Fibroblast of mammary gland (primary cell): ENCODE results near the gene IFITM5.

Source experiments
- DNase-seq: peaks from one replicate; pipeline ENCODE4 v3.0.0-alpha.2; 2010; ENCODE audit warnings: low read depth
- H3K4me3 ChIP-seq: 2 replicates; pipeline ENCODE4 v1.5.1; 2011; ENCODE audit warnings: low read depth, mild to moderate bottlenecking, low read length, moderate library complexity; ENCODE audit not compliant: control insufficient read depth
- TF ChIP-seq, protein P1 (sequence below): conservative IDR thresholded peaks from 2 replicates; pipeline ENCODE4 v1.5.1; 2011; ENCODE audit warnings: low read depth, low read length, inconsistent platforms; ENCODE audit not compliant: control insufficient read depth, insufficient read depth

IFITM5 gene

DNA sequence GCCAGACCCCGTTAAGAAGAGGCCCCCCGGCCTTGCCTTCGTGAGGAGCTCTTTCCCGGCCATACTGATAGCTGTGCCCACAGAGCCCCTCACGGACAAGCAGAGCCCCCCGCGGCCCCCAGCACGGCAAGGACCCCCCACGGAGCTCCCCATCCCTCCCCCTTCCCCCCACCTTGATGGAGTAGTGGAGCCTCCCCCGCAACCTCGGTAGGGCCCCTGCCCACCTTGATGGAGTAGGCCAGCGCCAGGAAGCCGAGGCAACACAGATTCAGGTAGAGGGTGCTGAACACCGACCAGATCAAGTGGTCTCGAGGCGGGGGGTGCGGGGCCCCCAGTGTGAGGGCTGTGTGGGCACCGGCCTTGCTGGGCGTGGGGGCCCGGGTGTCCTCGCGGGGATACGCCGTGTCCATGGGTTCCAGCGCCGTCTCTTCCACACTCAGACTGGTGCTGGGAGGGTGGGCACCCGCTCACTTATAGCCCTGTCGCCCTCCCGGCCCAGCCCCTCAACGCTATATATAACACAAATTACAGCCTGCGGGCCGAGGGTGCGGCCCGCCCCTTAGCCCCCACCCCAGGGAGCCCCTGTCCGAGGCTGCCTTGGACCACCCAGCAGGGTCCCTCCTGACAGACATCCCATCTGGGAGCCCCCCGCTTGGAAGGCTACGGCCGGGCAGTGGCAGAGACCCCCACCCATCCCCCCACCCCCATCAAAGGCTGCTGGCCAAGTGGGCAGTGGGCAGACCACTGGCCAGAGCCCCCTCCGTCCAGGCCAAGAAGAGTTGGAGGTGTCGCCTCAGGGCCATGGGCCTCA lies at the start of gene IFITM5:
Gene IFITM5, minus strand, starts transcription at position 446 of the 811 bp plus-strand sequence. Its CDS starts 36 bp downstream, at position 410.
- H3K4me3 ChIP-seq = no peak within 1 kb of the TSS
- TF ChIP-seq, protein P1, sequence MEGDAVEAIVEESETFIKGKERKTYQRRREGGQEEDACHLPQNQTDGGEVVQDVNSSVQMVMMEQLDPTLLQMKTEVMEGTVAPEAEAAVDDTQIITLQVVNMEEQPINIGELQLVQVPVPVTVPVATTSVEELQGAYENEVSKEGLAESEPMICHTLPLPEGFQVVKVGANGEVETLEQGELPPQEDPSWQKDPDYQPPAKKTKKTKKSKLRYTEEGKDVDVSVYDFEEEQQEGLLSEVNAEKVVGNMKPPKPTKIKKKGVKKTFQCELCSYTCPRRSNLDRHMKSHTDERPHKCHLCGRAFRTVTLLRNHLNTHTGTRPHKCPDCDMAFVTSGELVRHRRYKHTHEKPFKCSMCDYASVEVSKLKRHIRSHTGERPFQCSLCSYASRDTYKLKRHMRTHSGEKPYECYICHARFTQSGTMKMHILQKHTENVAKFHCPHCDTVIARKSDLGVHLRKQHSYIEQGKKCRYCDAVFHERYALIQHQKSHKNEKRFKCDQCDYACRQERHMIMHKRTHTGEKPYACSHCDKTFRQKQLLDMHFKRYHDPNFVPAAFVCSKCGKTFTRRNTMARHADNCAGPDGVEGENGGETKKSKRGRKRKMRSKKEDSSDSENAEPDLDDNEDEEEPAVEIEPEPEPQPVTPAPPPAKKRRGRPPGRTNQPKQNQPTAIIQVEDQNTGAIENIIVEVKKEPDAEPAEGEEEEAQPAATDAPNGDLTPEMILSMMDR = no peak
- DNase-seq = no peak

GRCh38 chr11:346529-346928 lies 47.2 kb upstream of the IFITM5 start:
- DNase-seq = no peak
- TF ChIP-seq, protein P1 = no peak
- H3K4me3 ChIP-seq = no peak overlapping the region

DNA sequence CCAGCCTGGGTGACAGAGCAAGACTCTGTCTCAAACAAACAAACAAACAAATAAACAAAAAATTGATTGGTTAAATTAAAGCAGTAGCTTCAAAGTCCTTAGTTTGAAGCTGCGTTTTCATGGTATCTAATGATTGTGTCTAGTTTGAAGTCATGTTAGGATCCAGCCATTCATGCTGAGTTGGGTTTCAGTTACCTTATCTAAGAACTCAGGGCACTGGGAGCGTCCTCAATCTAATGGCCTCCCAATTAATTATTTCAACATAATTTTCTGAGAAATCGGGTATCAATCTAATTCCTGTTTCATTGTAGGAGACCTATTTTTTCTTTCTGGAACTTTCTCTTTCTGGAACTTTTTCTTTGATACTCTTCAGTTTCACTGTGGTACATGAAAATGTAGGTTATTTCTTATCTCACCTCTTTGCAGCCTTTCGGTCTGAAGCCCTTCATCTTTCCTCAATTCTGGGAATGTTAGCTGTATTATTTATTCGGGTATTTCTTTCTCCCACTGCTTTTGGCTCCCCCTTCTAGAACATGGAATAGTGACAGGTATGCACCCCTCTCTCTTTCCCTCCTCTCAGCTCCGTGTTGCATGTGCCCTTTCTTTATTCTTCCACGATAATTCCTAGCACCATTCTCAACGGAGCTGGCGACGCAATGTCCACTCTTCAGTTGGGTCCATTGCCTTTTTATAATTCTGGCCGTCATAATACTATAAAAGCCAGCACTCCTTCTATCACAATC lies 45.7 kb upstream of the IFITM5 start:
- no peak overlapping the region for H3K4me3 ChIP-seq
- TF ChIP-seq, protein P1 = no peak
- no peak for DNase-seq

DNA sequence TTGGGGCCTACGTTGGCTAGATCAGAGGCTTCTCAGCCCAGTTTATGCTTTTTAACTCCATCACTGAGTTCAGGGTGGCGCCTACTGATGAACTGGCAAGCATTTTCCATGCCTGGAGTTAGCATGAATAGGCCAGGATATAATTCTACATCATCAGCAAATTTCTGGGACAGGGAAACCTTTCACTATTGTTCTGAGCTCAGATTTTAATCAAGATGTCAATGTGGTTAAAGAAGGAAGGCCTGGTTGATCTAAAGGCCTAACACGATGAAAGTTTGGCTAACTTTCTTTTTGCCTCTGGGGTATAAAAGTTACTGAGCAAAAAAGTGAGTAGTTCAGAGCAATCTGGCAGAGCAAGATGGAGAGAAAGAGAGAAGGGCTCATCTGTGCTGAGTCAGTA lies 43.0 kb upstream of the IFITM5 start:
- TF ChIP-seq, protein P1 = no peak
- DNase-seq = no peak
- no peak overlapping the region for H3K4me3 ChIP-seq

DNA sequence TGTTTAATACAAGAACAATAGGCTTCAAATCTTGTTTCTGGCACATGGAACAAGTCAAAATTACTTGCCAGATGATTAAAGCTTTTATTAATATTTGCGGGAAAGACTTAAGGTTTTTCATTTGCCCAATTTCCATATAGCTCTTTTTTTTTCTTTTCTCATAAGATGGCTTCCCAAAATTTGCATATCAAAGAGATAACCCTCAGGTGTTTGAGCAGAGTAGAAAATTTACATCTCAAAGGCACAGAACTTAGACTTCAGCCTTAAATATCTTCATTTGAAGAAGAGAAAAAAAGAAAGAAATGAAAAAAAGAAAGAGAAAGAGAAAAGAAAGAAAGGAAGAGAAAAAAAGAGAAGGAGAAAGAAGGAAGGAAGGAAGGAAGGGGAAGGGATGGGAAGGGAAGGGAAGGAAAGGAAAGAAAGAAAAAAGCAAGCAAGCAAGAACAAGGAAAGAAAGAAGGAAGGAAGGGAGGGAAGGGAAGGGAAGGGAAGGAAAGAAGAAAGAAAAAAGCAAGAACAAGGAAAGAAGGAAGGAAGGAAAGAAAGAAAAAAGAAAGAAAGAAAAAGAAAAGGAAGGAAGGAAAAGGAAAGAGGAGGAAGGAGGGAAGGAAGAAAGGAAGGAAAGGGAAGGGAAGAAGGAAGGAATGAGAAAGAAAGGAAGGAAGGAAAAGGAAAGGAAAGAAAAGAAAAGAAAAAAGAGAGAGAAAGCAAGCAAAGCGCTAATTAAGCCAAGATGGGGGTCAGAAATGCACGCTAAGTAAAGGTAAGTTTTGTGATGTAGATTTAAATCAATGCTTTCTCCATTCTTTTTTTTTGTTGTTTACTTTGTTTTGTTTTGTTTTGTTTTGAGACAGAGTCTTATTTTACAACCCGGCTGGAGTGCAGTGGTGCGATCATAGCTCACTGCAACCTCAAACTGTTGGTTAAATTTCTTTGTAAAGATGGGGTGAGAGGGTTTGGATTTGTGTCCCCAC lies 41.5 kb upstream of the IFITM5 start:
- DNase-seq = no peak
- TF ChIP-seq, protein P1 = no peak
- no peak overlapping the region for H3K4me3 ChIP-seq

GRCh38 chr11:339963-340362 lies 40.6 kb upstream of the IFITM5 start:
- DNase-seq = no peak
- H3K4me3 ChIP-seq = no peak overlapping the region
- TF ChIP-seq, protein P1 = no peak
